NCI-H2171 (cell line): ENCODE results near the gene ENAM.

Experiments
- DNase-seq: peaks from one replicate; lab custom pipeline; 2025; lab: John Stamatoyannopoulos, UW

The ENAM gene, protein sequence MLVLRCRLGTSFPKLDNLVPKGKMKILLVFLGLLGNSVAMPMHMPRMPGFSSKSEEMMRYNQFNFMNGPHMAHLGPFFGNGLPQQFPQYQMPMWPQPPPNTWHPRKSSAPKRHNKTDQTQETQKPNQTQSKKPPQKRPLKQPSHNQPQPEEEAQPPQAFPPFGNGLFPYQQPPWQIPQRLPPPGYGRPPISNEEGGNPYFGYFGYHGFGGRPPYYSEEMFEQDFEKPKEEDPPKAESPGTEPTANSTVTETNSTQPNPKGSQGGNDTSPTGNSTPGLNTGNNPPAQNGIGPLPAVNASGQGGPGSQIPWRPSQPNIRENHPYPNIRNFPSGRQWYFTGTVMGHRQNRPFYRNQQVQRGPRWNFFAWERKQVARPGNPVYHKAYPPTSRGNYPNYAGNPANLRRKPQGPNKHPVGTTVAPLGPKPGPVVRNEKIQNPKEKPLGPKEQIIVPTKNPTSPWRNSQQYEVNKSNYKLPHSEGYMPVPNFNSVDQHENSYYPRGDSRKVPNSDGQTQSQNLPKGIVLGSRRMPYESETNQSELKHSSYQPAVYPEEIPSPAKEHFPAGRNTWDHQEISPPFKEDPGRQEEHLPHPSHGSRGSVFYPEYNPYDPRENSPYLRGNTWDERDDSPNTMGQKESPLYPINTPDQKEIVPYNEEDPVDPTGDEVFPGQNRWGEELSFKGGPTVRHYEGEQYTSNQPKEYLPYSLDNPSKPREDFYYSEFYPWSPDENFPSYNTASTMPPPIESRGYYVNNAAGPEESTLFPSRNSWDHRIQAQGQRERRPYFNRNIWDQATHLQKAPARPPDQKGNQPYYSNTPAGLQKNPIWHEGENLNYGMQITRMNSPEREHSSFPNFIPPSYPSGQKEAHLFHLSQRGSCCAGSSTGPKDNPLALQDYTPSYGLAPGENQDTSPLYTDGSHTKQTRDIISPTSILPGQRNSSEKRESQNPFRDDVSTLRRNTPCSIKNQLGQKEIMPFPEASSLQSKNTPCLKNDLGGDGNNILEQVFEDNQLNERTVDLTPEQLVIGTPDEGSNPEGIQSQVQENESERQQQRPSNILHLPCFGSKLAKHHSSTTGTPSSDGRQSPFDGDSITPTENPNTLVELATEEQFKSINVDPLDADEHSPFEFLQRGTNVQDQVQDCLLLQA

DNA sequence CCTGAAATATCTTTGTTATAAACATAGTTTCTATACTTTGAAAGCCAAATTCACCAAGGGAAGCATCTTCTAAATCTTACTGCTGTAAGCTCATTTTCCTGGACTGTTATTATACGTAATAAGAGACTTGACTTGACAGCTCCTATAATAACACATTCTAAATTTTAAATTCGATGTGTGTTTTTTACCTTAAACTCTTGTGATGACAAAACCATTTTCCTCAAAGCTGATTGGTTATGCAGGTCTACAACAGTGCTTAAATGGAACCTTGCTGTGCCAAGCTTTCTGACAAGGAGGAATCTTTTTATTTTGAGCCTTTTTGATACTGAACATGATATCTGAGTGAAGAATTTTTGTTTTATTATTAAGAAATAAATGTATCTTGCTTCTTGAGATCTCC, at the start of gene ENAM:
Gene ENAM (plus strand): TSS at position 301 of the 400 bp plus-strand sequence. CDS start 757 bp downstream, outside the sequence.
- no peak for DNase-seq

DNA sequence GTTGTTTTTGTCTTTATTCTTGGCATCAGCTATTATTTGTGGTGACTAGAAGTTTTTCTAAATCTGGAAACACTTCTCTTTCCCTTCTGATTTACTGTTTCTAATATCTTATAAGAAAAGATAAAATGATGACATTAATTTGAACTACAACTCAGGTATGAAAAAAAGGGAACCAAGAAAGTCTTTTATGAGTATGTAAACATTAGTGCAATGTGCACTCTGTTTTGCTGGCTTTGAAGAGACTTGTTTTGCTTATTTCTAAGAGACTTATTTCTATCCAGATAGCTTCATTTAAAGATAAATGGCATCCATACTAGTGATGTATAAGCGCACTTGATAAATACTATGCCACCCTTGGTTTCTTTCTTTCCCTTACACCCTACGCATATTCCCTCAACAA, 46.6 kb upstream of the ENAM start:
- no peak for DNase-seq

DNA sequence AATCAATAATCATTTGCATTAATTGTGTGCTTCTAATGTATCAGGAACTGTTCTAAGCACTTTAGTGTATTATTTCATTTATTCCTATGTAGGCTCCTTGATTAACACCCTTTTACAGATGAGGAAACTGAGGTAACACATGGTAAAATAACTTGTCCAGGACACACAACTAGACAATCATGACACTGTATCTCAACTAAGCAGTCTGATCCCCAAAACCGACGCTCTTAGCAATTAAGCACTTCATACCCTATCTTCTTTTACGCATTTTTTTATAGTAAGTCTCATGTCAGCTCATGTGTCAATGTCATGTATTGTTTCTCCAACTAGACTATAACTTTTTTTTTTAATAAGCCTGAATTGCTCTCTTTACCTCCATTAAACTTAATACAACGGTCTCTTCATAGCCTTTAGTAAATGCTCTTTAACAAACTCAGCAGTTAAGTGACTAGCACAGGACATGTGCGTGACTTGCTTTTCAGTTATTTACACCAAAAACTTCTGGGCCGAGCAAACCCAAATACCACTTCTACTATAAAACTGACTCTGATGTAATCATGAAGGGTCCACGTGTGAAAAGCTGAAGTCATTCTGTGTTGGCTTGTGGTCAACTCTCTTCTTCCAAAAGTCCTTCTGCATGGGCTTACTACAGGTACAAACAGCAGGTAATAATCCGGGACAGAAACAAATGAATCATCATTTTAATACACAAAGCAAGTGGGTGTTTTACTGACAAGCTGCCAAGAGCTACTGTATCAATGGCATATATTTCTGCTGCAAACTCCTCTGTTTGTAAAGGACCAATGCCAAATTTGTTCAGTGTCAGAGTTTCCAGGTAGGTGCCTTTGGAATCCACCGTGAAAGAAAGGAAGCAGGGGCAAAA, 44.4 kb upstream of the ENAM start:
- no peak for DNase-seq

DNA sequence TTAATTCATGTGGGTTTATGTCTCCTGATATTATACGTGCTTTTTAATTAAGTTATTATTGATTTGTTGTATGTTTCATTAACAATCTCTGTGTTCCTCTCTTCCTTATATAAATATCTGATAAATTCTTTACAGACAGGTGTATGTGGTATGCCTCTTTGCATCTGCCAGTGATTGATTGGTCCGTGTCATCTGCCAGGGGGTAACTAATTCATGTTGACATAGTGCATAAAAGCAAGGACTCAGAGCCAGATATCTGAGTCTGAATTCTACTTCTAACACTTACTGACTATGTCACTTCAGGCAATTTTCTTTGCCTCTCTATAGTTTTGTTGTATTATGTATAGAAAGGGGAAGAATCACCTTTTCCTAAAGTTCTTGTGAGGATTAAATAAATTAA, 41.7 kb upstream of the ENAM start:
- DNase-seq, result no peak

DNA sequence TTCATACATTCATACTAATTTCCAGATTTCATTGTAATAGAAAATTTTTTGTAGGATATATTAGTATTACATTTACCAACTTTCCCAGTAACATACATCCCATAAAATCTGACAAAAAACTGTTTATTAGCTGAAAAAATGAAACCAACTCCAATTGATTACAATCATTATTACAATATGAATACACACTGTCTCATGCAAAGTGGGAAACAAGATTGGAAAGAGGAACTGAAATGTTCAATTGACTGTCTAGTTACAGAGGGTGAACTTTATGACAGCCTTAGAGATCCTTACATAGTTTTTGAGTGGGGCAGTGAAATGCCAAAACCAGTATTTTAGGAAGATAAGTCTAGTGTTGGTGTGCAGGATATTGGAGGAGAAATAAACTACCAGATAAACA, 38.8 kb upstream of the ENAM start:
- DNase-seq, result no peak

DNA sequence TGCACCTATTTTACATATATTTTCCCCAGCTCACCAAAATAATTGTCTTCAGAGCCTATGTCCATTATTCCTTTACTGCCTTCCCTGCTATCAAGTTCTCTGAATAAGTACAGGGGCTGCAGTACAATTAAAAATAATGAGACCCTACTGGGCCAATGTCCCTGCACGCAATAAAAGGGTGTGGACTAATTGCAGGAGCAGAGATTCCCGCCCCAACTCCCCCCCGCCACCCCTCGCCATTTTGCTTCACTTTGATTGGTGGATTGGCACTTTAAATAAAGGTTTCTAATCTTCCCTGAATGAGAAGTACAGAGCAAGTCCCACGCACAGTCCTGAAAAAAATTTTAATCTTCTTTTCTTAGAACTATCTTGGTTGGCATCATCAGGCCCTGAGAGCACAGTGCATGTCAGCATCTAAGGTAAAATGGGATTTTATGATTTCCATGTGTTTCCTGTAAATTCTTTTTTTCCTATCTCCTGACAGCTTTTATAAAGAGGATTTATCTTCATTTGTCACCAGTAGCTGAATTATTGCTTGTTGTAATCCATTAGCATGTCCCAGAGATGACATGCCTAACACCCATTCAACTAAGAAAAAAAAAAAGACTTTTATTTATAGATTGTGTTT, 36.5 kb upstream of the ENAM start, which contains the start of gene AMBN:
Gene AMBN (plus strand): TSS at position 302 of the 628 bp plus-strand sequence. CDS start 103 bp downstream, at position 405.
- no peak for DNase-seq

DNA sequence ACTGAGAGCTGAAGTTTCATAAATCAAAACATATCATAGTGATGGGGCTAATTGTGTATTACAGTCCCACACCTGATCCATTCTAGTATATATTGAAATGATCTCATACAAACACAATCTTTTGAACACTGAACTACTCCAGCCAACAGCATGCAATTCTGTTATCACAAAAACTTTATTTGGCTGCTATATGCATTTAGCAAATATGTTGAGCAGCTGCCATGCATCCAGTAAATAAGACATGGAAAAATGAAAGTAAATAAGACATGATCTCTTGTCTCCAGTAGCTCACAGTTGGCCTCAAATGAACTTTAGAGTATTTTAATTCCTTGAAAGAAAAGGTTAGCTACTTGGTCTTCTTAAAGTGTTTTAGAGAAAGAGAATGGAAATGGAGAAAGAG, 34.3 kb upstream of the ENAM start:
- no peak for DNase-seq

DNA sequence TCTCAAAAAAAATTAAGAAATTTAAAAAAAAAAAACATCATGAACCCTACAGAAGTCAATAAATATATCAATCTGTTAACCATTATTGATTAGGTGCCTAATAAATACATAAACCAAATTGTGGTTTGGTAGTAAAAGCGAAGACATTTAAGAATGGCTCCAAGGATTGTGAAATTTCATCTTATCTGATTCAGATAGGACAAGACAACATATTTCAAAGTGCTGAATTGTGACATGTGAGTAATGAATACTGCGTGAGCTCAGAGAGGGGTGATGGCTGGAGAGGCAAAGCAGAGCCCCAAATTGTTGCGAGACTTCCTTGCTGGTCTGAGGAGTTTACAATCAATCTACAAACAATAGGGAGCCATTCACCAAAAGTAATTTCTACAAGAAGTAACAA, 28.2 kb upstream of the ENAM start:
- no peak for DNase-seq

DNA sequence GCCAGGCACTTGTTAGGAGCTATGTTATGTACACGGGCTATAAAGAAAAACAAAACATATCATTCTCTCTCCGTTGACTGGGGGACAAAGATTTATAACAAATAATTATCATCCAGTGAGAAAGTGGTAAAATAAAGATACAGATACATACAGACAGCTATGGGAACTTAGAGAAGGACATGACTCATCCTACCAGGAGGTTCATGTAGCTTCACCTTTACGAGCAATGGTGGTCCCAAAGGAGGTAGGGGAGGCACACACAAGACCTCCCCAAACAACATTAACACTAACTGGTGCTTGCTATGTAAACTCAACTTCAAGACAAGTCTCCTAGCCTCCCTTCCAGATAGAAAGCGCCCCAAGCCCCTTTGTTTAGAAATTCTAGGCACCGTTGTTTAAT, 27.6 kb upstream of the ENAM start:
- no peak for DNase-seq

DNA sequence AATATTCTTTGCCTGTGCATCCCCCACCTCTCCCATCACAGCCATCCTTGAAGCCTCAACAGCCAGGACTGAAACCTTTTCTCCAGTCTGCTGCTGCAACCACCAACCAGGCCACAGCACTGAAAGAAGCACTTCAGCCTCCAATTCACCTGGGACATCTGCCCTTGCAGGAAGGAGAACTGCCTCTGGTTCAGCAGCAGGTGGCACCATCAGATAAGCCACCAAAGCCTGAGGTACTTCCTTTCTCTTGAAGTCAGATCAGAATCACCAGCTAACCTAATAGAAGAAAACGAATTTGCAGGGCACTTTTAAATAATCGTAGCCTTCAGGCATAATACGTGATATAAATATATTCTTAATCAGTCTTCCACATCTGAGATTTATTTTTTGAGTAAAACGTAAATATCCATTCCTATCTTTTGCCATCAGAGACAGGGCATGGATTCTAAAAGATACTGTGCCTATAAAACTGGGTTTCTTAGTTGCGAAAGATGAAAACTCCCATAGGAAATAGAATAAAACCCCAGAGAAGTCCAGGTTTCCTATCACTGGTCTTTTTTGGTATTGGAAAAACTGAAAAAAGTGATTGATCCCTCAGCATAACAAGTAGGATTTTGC, 27.0 kb upstream of the ENAM start:
- peak; percentile 69 for DNase-seq

DNA sequence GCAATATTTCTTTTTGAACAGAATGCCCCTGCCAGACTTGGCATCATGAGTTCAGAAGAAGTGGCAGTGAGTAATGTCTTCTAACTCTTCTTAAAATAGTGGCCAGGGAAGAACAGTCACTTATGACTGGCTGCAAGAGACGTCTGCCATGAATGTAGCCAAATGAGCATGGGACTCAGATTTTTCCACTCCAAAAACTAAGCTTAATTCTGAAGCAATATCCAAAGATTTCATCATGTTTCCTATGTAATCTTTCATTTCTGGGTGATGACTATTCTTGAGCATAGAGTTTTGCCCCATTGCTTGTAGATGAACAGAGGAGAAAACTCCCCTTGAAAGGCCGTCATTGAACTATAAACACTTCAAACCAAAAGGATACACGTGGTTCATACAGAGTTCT, 24.7 kb upstream of the ENAM start:
- no peak for DNase-seq

DNA sequence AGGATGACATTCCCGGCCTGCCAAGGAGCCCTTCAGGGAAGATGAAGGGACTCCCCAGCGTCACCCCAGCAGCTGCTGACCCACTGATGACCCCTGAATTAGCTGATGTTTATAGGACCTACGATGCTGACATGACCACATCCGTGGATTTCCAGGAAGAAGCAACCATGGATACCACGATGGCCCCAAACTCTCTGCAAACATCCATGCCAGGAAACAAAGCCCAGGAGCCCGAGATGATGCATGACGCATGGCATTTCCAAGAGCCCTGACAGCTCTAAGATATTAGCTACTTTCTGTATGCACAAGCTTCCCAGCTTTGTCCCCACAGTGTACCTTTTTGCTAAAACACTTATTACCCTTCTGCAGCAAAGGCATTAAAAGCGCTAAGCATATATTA, 22.1 kb upstream of the ENAM start:
- no peak for DNase-seq

DNA sequence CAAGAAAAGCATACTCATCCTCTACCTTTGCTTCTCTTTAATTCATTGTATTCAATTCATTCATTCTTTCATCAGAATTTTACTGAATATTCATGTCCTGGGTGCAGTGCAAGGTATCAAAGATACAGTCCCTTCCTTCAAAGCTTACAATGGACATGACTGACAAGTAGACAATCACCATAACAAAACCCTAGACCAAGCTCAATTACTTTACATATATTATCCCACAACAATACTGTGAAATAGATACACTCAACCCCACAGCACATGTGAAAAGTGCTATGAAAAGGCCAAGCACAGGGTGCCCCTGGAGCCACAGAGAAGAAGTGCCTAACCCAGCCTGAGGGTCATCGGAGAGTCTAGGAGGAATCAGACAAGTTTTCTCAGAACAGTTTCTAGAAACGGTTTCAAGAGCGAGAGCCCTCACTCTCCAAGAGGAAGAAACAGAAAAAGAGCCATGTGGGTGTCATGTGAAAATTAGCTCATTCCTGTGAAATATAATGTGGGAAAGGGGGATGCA, 21.1 kb upstream of the ENAM start:
- no peak for DNase-seq

DNA sequence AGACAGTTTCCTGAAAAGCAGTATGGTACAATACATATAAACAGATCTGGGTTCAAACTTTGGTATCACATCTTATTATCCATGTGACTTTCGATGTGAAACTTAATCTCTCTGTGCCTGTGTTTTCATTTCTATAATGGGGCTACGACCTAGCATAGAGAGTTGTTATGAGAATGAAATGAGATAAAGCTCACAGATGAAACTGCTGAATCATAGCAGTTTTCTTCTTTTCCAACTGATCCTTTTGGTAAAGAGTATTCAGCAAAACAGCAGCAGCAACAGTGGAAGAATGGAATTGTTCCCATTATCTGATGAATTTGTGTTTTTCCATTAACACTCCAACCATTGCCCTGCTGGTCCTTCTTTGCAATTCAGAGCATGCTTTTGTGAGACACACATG, 20.2 kb upstream of the ENAM start:
- no peak for DNase-seq

DNA sequence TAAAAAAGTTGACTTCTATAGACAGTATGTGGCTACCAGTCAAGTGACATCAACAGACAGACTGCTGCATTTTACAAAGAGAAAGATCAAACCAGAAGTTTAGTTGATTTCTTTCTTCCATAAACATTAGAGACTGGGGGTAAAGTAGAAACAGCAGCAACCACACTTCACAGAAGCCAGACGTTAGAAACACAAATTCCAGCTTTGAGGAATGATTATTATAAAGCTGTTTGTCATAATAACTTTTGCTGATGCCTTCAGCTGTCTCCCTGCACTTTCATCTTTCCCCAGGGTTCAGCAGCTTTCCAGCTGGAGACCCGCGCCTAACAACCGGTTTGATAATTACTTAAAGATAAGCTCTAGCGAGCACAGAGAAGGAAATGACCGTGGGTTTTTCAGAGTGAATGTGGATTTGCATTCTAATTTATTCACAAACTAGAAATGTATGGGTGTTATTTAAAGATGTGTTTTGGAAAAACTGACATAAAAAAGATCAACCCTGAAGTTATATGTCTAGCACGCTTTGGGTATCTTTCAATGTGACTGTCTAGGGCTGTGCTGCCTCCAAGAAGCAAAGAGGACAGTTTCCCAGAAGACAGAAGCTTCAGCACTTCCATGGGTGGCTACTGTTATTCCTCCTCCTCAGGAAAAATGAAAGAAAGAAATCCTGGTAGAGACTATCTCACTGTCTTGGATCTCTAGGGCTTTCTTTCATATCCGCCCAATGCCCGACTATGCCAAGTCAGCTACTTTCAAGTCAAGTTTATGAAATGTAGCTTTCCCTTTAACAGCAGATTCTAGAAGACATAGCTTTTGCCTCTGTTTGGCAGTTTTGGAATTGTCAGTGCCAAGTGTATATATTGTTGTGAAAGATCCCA, 15.0 kb upstream of the ENAM start:
- no peak for DNase-seq

DNA sequence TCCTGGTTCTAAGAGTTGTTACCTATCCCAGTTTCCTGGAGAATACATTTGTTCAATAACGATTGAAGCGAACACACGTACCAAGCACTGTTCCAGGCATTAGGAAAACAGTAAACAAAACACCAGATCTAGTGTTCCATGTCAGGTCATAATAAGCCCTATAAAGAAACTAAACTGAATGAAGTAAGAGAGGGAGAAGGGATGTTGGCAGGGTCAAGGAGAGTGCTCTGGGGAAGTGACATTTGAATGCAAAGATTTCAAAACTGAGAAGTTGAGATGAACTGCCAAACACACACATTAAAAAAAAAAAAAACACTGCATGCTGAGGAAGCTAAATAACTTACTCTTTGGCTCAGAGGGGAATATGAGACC, 14.4 kb upstream of the ENAM start:
- DNase-seq, result no peak

DNA sequence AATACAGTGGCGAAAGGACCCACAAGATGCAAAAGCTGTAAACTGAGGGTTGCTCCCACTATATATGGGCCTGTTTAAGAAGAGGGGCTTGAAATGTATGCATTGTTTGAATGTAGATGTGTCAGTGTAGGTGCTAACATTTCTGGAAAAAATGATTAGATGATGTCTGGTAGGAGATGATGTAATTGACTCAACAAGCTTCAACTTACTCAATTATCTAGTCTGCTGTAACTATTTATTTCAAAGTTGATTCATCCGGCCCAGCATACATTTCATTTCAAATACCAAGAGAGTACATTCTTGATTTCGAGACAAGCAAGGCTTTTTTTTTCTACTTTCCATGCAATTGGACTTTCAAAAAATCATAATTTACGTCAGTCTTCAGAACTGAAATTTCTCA, 9.3 kb upstream of the ENAM start:
- no peak for DNase-seq

DNA sequence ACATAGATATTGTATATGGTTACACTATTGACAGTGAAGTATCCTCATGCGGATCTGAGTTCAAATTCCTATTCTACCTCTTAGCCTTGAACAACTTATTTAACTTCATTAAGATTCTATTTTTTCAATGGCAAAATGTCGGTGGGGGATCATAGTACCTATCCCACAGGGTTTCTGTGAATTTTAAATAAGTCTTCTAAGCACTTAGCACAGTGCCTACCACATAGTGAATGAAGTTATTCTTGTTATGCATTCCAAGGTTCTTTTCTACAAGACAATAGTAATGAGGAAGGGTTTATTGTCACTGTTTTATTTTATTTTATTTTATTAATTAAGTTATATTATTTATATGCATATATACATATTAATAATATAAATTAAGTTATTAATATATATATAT, 8.8 kb upstream of the ENAM start:
- DNase-seq, result no peak

DNA sequence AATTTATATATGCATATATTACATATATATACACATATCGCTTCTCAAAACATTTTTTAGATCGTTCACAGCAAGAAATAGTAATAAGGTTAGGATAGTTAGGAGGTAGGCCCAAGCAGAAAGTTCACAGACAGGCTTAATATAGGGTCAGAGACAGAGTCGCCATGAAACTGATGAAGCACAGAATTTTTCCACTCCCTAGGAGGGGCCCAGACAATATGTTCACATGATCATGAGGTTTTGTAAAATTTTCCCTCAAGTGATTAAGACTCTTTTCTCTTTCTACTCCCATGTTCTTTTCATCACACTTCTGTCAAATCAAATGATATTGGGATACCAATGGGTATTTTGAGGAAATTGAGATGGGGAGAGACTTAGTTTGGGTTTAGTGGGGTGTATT, 5.2 kb upstream of the ENAM start:
- no peak for DNase-seq
